Measurements from ENCODE around the gene ASTN1. TPM values are rescaled to one million over a fixed set of nuclear protein-coding genes. Genes with fewer than 3 reads are reported as not detected.

The ASTN1 gene
- total RNA-seq, 4 donors from 2014 or later = 0.13 to 3.7 (median 0.84) TPM

DNA sequence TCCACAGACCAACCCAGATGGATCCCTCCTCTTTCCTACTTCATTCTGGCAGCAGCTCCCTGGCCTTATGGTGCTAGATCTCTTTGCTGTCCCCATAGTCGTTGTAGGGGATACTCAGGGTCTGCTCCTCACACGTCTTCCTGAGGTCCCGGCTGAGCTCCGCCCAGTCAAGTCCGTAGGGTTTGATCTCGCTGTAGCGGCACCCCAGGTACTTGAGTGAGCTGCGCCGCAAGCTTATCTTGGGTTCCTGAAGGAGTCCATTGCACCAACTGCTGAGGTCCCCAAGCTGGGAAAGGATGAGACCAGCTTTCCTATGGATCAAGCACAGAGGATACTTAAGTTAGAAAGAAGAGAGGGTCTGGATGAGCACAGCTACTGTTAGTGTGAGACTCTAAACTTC, 300.3 kb downstream of the ASTN1 start:
- no peak for TF ChIP-seq CTCF (IDR thresholded peaks at IDR 0.05)
- DNase-seq (ENCODE audit: low spot score) = no peak
- ATAC-seq (ENCODE audit: low FRiP score) = no peak

DNA sequence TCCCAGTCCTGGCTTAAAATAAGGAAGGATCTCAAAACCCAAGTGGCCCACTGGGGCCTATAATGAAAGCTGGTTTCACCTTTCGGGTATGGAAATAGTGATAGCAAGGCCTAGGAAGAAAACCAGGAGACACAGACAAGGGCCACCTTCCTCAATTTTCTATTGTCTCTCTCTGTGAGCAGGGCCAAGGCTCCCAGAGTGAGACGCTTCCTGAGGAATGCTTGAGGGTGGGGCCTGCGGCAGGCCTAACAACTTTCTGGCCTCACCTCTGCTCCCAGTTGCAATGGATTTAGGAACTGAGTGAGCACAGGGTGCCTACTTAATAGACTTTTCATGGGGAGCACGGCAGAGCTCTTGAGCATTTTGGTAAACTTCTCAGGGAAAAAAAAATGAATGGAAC, 300.9 kb downstream of the ASTN1 start:
- DNase-seq (ENCODE audit: low spot score) (no peak), ATAC-seq (ENCODE audit: low FRiP score) (no peak)
- no peak for TF ChIP-seq CTCF (IDR thresholded peaks at IDR 0.05)

DNA sequence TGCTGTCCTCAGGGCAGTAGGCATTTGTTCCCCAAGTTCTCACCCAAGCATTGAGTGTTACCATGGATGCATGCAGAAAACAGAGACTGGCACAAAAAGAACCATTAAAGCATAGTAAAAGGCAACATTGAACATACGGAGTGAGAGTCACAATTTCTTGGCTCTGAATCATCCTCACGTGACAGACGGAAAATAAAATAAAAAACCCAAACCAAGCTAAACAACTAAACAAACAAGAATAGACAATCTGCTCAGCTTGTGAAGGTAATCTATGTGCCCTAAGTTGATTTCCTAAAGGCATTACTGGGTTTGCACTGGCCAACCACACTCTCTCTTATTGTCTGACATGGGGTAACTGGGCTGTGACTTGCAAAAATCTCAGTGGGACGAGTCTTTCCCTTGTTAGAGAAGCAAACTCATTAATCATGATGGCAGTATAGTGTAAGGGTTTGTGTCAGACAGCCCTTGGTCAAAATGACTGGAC, 306.0 kb downstream of the ASTN1 start:
- DNase-seq (ENCODE audit: low spot score) = no peak
- TF ChIP-seq CTCF (IDR thresholded peaks at IDR 0.05) = no peak
- no peak for ATAC-seq (ENCODE audit: low FRiP score)

GRCh38 chr1:176857632-176858031, 306.9 kb downstream of the ASTN1 start:
- no peak for TF ChIP-seq CTCF (IDR thresholded peaks at IDR 0.05)
- no peak for ATAC-seq (ENCODE audit: low FRiP score)

GRCh38 chr1:176854758-176855745, 309.5 kb downstream of the ASTN1 start:
- ATAC-seq (ENCODE audit: low FRiP score) = no peak
- no peak for TF ChIP-seq CTCF (IDR thresholded peaks at IDR 0.05)
- no peak for DNase-seq (ENCODE audit: low spot score)

More at GRCh38 chr1:176857632-176858031, 306.9 kb downstream of the ASTN1 start:
- DNase-seq (ENCODE audit: low spot score) = no peak

DNA sequence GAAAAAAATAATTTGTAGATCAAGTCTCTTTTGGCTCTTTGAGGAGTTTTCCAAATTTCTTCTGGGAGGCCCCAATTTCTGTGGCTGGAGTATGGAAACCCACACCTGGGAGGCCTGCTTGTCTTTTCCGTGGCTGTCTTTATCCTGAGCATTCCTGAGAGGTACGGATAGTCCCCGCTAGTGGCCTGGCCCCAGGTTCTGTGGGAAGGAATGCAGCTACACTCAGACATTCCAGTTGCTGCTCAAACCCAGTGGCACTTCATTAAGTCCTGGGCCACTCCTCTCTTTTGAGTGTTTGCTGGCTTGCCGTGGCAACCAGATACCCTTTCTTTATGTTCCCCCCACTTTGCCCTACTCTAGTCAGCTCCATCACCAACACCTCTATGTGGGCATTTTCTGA, 310.4 kb downstream of the ASTN1 start:
- TF ChIP-seq CTCF (IDR thresholded peaks at IDR 0.05) = no peak
- DNase-seq (ENCODE audit: low spot score) (no peak), ATAC-seq (ENCODE audit: low FRiP score) (no peak)

GRCh38 chr1:176853503-176853902, 311.0 kb downstream of the ASTN1 start:
- TF ChIP-seq CTCF (IDR thresholded peaks at IDR 0.05) = no peak
- no peak for ATAC-seq (ENCODE audit: low FRiP score)
- DNase-seq (ENCODE audit: low spot score) = no peak
